Right lobe of liver (tissue), 4 donors: ENCODE data around the gene DPY19L3.

ENCODE experiments used
- CTCF ChIP-seq, 4 donors: fragments of 200-600 bp in 3 of 4; fragments of 450-650 bp in 1 of 4; IDR thresholded peaks; one replicate each; pipeline versions ENCODE4 v1.5.1 to v1.8.0; 2016 to 2022; ENCODE audit warnings: antibody characterized with exemption in 4 of 4, mild to moderate bottlenecking in 2 of 4
- POLR2A ChIP-seq: fragments of 450-650 bp; IDR thresholded peaks from one replicate; pipeline ENCODE4 v1.6.1; 2017; ENCODE audit warnings: antibody characterized with exemption, mild to moderate bottlenecking
- donor health status: DM: no; HTN: no; CAD: no.
- donor health status: DM: no; HTN: no; CAD: no.
- donor health status: DM: no; HTN: yes; CAD: no.

DNA sequence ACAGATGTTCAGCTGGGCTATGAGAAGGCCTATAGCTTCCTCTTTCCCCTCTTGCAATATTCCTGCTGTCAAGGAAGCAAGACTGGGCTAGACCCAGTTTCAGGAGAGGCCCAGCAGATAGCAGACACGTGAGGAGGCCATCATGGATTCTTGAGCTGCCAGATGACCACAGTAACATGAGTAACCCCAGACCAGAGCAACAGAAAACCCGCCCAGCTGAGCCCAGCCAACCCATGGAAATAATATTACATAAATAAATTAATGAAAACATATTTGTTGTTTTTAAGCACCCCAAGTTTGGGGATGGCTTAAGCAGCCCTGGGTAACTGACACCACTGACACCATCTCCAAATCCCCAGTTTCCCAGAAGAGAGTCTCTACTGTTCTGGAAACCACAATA lies 125.2 kb downstream of the DPY19L3 start:
- TF ChIP-seq CTCF (IDR thresholded peaks at IDR 0.05): no peak
- no peak for TF ChIP-seq POLR2A
